HG03097 (cell line): ENCODE measurements around the gene NTN3.
A peak's percentile ranks its signal among the peaks of the same experiment; 100 is the strongest.
"Not testable (repeated sequence)": the region's sequence is repeated elsewhere in the genome, so short reads cannot be mapped to it uniquely, and the experiment has no call there.

Experiments used
- ATAC-seq: cut with Tn5 transposase; IDR thresholded peaks from one replicate; pipeline ENCODE4 v1.9.1; 2021; ENCODE audit not compliant: unreplicated experiment, low FRiP score

Gene NTN3

GRCh38 chr16:2471016-2471652 lies at the start of gene NTN3:
NTN3 (plus strand) TSS chr16:2471297; CDS start chr16:2471702, 405 bp downstream.
- no peak for ATAC-seq

GRCh38 chr16:2422123-2422867 lies 48.8 kb upstream of the NTN3 start:
- no peak for ATAC-seq

- no peak for ATAC-seq
Observed at GRCh38 chr16:2424061-2425007, 46.8 kb upstream of the NTN3 start.

- ATAC-seq = no peak
Observed at GRCh38 chr16:2425008-2425518, 46.0 kb upstream of the NTN3 start.

GRCh38 chr16:2425825-2426430 lies 45.2 kb upstream of the NTN3 start:
- ATAC-seq = no peak

GRCh38 chr16:2426941-2427361 lies 44.1 kb upstream of the NTN3 start:
- ATAC-seq = no peak

- ATAC-seq = no peak
Observed at GRCh38 chr16:2427526-2427925, 43.6 kb upstream of the NTN3 start.

GRCh38 chr16:2428051-2428783 lies 42.9 kb upstream of the NTN3 start:
- ATAC-seq = no peak

GRCh38 chr16:2428784-2429033 lies 42.4 kb upstream of the NTN3 start:
- ATAC-seq = no peak

GRCh38 chr16:2429034-2429770 lies 41.9 kb upstream of the NTN3 start, which contains the start of gene CCNF:
CCNF (plus strand) TSS chr16:2429447; CDS start chr16:2429482, 35 bp downstream.
- peak; percentile 70 for ATAC-seq

- ATAC-seq = no peak
Observed at GRCh38 chr16:2429771-2430663, 41.1 kb upstream of the NTN3 start.

GRCh38 chr16:2432286-2432685 lies 38.8 kb upstream of the NTN3 start:
- no peak for ATAC-seq

- no peak for ATAC-seq
Observed at GRCh38 chr16:2432801-2433505, 38.1 kb upstream of the NTN3 start.

- not testable (repeated sequence) for ATAC-seq
Observed at GRCh38 chr16:2435236-2435635, 35.9 kb upstream of the NTN3 start.

- no peak for ATAC-seq
Observed at GRCh38 chr16:2436110-2436509, 35.0 kb upstream of the NTN3 start.

- no peak for ATAC-seq
Observed at GRCh38 chr16:2437032-2437790, 33.9 kb upstream of the NTN3 start.

GRCh38 chr16:2438121-2438520 lies 33.0 kb upstream of the NTN3 start:
- no peak for ATAC-seq
